GM19328 (cell line): ENCODE measurements around the gene HOXD4.

Source experiments
- ATAC-seq: cut with Tn5 transposase; IDR thresholded peaks from one replicate; pipeline ENCODE4 v1.9.1; 2021; ENCODE audit warnings: mild to moderate bottlenecking, moderate library complexity; ENCODE audit not compliant: unreplicated experiment

Gene HOXD4

DNA sequence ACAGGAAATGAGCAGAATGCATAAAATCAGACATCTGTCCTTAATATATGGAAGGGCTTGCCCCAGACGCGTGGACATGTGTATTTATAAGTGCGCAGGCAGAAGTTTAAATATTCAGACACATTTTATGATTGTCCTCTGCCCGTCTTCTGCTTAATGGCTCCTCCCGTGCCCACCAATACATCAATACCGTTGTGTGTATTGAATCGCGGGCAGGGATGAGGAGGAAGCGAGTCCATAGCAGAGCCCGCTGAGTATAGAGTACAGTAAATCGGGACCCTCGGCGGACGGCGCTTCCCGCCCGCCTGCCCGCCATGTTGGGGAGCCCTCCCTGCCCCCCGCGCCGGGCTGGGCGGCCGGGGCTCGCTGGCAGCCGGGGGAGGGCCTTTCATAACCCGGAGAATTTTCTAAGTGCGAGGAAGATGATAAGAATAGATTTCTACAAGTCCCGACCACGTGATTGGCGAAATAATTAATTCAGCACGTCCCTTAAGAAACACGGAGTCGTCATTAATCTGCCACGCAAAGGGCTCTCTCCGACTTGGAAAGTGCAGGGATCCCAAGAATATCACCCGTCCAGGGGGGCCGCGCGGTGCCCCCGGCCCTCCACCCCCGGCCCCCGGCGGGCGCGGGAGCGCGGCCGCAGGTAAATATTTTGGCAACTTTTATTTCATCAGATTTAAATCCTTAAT, 5.6 kb downstream of the HOXD4 start, which contains the start of gene HOXD3:
TSS of gene HOXD3 (plus strand) at position 501 of the 692 bp plus-strand sequence. CDS start 11,808 bp downstream, outside the sequence.
- ATAC-seq = no peak

GRCh38 chr2:176157499-176158185, 6.3 kb downstream of the HOXD4 start:
- no peak for ATAC-seq

DNA sequence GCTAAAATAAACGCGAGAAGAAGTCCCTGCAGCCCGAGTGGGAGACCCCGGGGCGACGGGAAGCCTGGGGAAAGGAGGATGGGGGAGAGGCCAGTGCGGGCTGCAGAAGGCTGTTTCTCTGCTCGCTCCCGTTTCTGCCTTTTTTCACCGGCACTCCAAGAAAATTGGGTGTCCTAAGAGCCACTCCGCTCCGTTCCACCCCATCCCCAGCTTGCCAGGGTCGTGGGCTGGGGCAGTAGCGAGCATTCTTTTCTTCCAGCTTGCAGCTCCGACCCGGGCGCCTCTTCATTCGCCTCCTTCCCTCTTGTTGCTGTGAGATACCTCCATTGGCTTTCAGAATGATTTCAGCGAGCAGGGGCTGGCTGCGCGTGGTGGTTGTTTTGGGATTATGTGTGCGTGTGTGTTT, 6.8 kb downstream of the HOXD4 start:
- ATAC-seq = no peak

- no peak for ATAC-seq
Measured at GRCh38 chr2:176158855-176159662, 7.7 kb downstream of the HOXD4 start.

GRCh38 chr2:176159663-176160250, 8.4 kb downstream of the HOXD4 start:
- ATAC-seq = no peak

- ATAC-seq = no peak
Measured at GRCh38 chr2:176160251-176160985, 9.1 kb downstream of the HOXD4 start.

- no peak for ATAC-seq
Measured at GRCh38 chr2:176160986-176161824, 9.9 kb downstream of the HOXD4 start.

DNA sequence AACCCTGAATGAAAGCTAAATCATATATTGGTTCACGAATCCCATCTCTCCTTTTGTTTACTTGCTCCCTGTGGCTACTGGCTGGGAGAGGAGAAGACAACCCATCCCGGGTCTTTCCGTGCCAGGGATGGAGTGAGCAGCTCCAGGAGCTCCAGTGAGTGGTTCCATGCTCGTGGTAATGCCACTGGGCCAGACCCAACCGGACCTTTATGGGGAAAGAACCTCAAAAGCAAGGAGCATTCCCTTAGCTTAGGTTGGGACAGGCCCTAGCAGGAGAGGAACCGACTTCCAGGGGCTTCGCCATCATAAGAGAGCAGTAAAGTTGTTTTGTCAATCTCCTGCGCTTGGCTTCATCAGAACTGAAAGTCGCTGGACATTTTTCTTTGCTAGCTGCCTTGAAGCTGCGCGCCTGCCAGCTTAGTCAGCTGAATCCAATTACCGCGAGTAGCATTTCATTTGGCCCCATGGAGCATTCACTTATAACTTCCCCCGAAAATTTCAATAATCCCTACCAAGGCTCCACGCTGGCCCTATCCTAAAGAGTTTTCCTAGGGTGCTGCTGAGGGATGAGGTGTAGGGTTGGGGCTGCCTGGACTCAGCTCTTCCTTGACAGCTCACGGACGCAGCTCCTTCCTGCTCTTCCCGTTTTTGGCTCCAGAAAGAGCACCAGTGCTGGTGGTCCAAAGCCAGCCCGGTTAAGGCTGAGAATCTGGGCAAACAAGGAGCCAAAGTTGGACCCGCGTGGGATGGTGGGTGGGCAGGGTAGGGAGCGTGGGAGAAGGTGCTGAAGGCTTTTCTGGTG, 10.7 kb downstream of the HOXD4 start:
- ATAC-seq = no peak

DNA sequence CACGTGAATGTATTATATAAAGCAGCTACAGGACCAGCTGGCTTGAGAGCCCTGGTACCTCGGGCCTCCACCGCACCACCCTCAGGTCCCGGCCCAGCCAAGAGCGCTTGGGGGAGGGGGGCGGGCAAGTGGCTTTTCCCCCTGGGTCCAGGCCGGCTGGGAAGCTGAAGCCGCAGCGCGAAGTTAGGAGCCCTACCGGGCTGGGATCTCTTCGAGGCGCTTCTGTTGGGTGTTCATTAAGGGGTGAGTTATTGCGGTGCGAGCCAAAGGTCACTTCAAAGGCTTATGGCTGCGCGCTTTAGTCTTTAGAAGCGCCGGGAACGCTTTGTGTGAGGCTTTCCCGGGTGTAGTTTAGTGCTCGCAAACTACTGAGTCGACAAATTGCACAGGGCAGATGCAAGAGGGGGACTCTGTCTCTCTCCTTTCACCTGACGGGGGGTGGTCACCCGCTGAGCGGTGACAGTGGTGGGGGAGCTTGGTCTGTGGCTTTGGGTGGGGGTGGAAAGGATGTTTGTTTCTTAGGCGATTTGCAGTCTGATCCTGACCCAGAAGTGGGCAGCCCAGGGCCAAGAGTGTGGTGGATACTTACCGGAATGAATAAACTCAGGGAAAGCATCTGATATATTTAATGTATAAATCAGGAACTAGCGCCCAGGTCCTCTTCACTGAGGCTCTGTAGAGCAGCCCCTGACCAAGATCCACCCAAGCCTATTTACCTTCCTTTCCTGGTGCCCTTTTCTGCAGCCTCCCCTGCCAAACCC, 11.7 kb downstream of the HOXD4 start:
- ATAC-seq = no peak

GRCh38 chr2:176163672-176164056, 12.3 kb downstream of the HOXD4 start:
- ATAC-seq = no peak

DNA sequence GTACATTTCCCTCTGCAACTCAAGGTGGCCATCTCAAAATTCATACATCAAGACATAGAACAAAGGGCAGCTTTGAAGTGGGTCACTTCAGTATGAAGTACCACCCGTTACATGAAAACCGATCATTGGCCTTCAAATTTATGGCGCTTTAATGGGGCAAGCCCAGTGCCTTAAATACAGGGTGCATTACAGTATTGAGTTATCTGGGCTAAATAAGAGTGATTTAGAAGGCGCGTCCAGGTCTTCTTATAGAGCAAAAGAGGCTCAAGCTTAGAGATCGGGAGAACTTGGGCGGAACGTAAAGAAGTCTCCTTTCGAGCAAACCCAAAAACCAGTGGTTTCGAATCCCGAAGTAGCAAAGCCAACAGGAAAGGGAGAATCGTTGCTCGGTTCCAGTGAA, 12.9 kb downstream of the HOXD4 start:
- ATAC-seq = no peak

DNA sequence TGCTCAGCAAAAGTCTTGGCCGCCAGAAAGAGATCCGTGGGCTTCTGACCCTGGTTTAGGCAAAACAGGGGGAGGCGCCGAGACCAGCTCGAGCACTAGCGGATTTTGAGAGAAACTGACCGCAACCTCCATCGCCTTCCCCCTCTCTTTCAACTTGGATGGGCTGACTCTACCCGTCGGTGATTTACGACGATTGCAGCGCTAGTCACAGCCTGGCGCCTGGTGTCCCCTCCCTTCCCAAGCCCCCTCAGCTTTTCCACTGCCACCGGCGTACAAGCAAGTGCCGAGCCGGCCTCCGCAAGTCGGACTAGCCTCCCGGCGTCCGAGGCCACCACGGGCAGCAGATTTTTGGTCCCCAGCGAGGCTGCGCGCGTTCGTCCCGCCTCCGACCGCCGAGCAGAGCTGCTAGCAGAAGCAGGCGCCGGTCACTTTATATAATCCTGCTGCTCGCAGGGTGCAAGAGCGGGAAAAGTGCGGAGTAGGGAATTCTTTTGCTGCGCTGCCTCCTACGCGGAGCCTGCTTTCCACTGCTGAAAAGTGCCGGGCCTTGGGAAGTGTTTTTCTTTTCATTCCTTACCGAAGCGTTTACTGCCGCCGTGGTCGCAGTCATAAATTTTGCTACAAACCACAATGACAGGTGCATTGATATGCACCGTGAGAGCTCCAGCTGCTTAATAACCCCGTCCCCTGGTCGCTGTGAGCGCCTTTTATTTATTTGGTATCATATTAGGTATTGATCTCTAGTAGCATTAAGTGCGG, 13.4 kb downstream of the HOXD4 start:
- ATAC-seq = no peak

DNA sequence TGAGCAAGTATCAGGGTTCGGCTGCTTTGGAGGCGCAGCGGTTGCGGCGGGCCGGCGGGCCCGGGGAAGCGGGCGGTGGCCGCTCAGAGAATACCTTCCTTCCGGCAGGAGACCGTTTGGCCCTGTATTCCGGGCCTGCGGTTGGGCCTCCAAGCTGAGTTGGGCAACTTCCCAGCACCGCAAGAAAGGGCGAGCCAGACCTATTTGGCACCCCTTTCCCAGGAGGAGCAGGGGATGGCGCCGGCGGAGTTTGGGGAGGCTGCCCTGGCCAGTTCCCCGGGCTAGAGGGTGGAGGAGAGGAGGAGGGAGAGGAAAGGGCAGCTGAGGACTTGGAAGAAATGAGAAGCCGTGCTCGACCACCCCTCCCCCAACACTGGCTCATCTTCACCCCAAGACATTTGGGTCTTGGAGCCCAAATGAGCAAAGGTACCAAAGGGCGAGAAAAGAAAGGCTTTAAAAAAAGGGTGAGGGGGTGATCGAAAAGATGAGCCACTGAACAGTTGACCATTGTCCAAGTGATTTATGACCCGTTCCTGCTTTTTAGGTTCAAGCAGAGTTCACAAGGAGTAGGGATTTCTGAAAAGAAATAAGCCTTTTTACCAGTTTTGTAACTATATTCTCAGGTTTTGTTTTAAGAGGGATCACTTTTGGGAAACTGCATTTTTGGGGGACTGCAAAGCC, 14.2 kb downstream of the HOXD4 start:
- no peak for ATAC-seq

DNA sequence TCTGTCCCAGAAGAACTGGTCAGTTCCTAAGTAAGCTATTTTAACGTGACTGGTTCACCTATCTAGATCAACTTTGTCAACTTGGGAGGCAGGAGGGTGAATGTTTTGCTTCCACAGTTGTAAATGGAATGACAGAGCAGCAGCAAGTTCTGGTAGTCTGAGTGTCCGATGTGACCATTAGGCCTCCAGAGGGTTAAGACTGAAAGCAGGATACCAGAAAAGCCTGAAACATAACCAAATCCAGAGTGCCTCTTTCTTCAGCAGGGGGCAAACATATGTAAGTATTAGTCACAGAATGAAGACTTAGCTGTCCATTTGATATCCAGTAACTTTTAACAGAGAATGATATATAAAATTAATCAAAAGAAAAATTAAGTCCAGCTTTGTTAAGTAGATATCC, 14.9 kb downstream of the HOXD4 start:
- ATAC-seq = no peak

DNA sequence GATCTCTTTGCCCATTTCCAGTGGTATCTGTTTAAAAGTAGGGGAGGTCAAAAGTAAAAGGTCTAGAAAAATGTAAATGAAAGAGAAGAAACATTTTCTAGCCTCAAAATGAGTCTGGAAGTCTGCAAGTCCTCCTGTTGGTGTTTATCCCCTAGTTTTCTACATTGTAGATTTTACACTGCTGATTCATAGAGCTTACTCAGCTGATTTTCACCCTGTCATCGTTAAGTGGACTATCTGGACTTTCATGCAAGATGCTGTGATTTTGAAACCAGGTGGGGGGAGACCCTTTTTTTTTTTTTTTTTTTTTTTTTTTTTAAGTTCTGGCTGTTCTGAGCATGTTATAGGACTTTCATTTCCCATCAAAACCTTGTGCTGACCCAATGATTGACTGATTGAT, 16.0 kb downstream of the HOXD4 start:
- ATAC-seq = no peak

DNA sequence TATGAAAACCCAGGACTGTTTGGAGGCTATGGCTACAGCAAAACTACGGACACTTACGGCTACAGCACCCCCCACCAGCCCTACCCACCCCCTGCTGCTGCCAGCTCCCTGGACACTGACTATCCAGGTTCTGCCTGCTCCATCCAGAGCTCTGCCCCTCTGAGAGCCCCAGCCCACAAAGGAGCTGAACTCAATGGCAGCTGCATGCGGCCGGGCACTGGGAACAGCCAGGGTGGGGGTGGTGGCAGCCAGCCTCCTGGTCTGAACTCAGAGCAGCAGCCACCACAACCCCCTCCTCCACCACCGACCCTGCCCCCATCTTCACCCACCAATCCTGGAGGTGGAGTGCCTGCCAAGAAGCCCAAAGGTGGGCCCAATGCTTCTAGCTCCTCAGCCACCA, 17.8 kb downstream of the HOXD4 start:
- no peak for ATAC-seq

DNA sequence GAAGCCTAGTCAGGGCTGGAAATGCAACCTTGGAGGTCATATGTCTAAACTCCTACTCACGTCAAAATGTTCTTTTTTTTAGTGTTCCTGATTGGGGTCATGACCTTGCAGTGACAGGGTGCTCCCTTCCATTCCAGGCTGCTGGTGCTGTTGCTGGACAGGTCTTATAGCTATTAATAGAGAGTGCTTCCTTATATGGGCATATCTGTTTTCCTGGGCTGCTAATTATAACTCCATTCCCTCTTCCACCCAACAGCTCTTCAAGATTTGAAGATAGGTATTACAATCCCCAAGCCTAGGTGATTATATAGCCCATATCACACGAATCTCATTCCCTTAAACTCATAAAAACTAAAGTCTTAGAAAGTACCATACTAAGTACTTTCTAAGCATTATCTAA, 18.4 kb downstream of the HOXD4 start:
- ATAC-seq = no peak
